GM12873 (cell line): ENCODE measurements around the gene BCDIN3D.

Source experiments
- CTCF ChIP-seq: IDR thresholded peaks from 2 replicates; pipeline ENCODE4 v1.5.1; 2012; ENCODE audit warnings: low read depth, mild to moderate bottlenecking, moderate library complexity, low read length, control low read depth; ENCODE audit not compliant: insufficient read depth; ENCODE audit errors: missing control alignments

Gene BCDIN3D

GRCh38 chr12:49801141-49802063 lies 41.5 kb downstream of the BCDIN3D start:
- no peak for TF ChIP-seq CTCF

- TF ChIP-seq CTCF = no peak
Observed at GRCh38 chr12:49800421-49801140, 42.3 kb downstream of the BCDIN3D start.

- no peak for TF ChIP-seq CTCF
Observed at GRCh38 chr12:49798934-49799333, 44.0 kb downstream of the BCDIN3D start.

GRCh38 chr12:49798248-49798647 lies 44.7 kb downstream of the BCDIN3D start:
- TF ChIP-seq CTCF = no peak

- no peak for TF ChIP-seq CTCF
Observed at GRCh38 chr12:49797449-49797776, 45.5 kb downstream of the BCDIN3D start.

- no peak for TF ChIP-seq CTCF
Observed at GRCh38 chr12:49796606-49797448, 46.1 kb downstream of the BCDIN3D start.
